ENCODE data around the gene ALDH1B1. TPM values are rescaled to one million over a fixed set of nuclear protein-coding genes. Genes with fewer than 3 reads are reported as not detected.

ALDH1B1 gene
- total and polyA plus RNA-seq, 2 of the 13 experiments (the other 11 are each of a cell fraction or from before 2014, with no cell fraction given): 45.1 to 125 TPM

GRCh38 chr9:38386319-38386895, 6.1 kb upstream of the ALDH1B1 start (continued):
- peak; percentile 51; the same call in 1 of the 2 replicates for TF ChIP-seq ZNF710 (CRISPR knock-in tag; IDR thresholded peaks at IDR 0.05; ENCODE audit: borderline replicate concordance)
- TF ChIP-seq ZNF788 (CRISPR knock-in tag; IDR thresholded peaks at IDR 0.05; ENCODE audit: borderline replicate concordance): no peak; the same call in 1 of the 2 replicates
- TF ChIP-seq ZNF615 (CRISPR knock-in tag; IDR thresholded peaks at IDR 0.05; ENCODE audit: borderline replicate concordance): no peak
- no peak for TF ChIP-seq MLLT10 (CRISPR knock-in tag; IDR thresholded peaks at IDR 0.05)
- no peak for TF ChIP-seq TOE1 (CRISPR knock-in tag; IDR thresholded peaks at IDR 0.05)
- TF ChIP-seq ZNF329 (CRISPR knock-in tag; IDR thresholded peaks at IDR 0.05; ENCODE audit: low read depth): no peak
- TF ChIP-seq CBX5 (CRISPR knock-in tag; IDR thresholded peaks at IDR 0.05; ENCODE audit: borderline replicate concordance): no peak; the same call in 1 of the 2 replicates
- TF ChIP-seq PITX1 (CRISPR knock-in tag; IDR thresholded peaks at IDR 0.05): peak; percentile 34; the same call in 1 of the 2 replicates
- no peak for TF ChIP-seq PREB (CRISPR knock-in tag; IDR thresholded peaks at IDR 0.05)
- TF ChIP-seq ZBTB7A (CRISPR knock-in tag; IDR thresholded peaks at IDR 0.05): no peak
- no peak for TF ChIP-seq HNRNPUL1 (IDR thresholded peaks at IDR 0.05; ENCODE audit: low read depth, low read length)
- no peak for TF ChIP-seq ATF4 (CRISPR knock-in tag; IDR thresholded peaks at IDR 0.05)
- no peak for TF ChIP-seq SP4 (CRISPR knock-in tag; IDR thresholded peaks at IDR 0.05)
- peak; percentile 88 for TF ChIP-seq MIXL1 (CRISPR knock-in tag; IDR thresholded peaks at IDR 0.05)
- TF ChIP-seq ZNF652 (CRISPR knock-in tag; IDR thresholded peaks at IDR 0.05; ENCODE audit: borderline replicate concordance, low read depth): no peak
- no peak for TF ChIP-seq ZEB1 (IDR thresholded peaks at IDR 0.05; ENCODE audit: insufficient replicate concordance, low read depth)
- no peak for TF ChIP-seq EZH2 (conservative IDR thresholded peaks at IDR 0.05; ENCODE audit: low read depth, low read length)
- peak; percentile 82 for TF ChIP-seq ARNTL (CRISPR knock-in tag; IDR thresholded peaks at IDR 0.05)
- no peak for TF ChIP-seq ZBTB33 (CRISPR knock-in tag; IDR thresholded peaks at IDR 0.05)
- no peak for TF ChIP-seq BRF2 (CRISPR knock-in tag; IDR thresholded peaks at IDR 0.05)
- no peak for TF ChIP-seq ZSCAN25 (CRISPR knock-in tag; IDR thresholded peaks at IDR 0.05)
- peak; percentile 74 for TF ChIP-seq ARID3A (IDR thresholded peaks at IDR 0.05; ENCODE audit: low read depth, low read length)

Measured in HepG2 (cell line).